Aorta (tissue), 5 donors: ENCODE measurements around the gene NAIF1. TPM values are rescaled to one million over a fixed set of nuclear protein-coding genes. Genes with fewer than 3 reads are reported as not detected.

Experiments
- ATAC-seq: fragments of 200-7000 bp; cut with Tn5 transposase; one replicate; pipeline ENCODE4 v1.9.1; 2022; ENCODE audit warnings: moderate library complexity; ENCODE audit not compliant: low FRiP score
- DNase-seq, 2 donors: peaks; one replicate each; pipeline ENCODE4 v3.0.0-alpha.2; 2020
- H3K27ac ChIP-seq, 2 donors: one replicate each; pipeline ENCODE4 v1.5.1; 2013; ENCODE audit warnings: low read length in 2 of 2, mild to moderate bottlenecking in 2 of 2, moderate library complexity in 2 of 2, control low read depth in 1 of 2, inconsistent platforms in 1 of 2, low read depth in 1 of 2
- H3K27me3 ChIP-seq, 2 donors: one replicate each; pipeline ENCODE4 v1.6.1; 2013; ENCODE audit warnings: control low read depth in 1 of 2, low read length in 1 of 2, mild to moderate bottlenecking in 1 of 2, moderate library complexity in 1 of 2; ENCODE audit not compliant: insufficient read depth in 2 of 2, control insufficient read depth in 1 of 2
- H3K36me3 ChIP-seq, 2 donors: one replicate each; pipeline ENCODE4 v1.6.1; 2013; ENCODE audit warnings: control low read depth in 1 of 2, low read length in 1 of 2, mild to moderate bottlenecking in 1 of 2; ENCODE audit not compliant: insufficient read depth in 2 of 2, control insufficient read depth in 1 of 2
- H3K4me1 ChIP-seq, 2 donors: one replicate each; pipeline ENCODE4 v1.6.1; 2013; ENCODE audit warnings: low read length in 2 of 2, control low read depth in 1 of 2, mild to moderate bottlenecking in 1 of 2, moderate library complexity in 1 of 2; ENCODE audit not compliant: insufficient read depth in 2 of 2, control insufficient read depth in 1 of 2
- H3K4me3 ChIP-seq, 2 donors: one replicate each; pipeline ENCODE4 v1.5.1; 2013; ENCODE audit warnings: low read length in 2 of 2, control low read depth in 1 of 2, mild to moderate bottlenecking in 1 of 2
- H3K9me3 ChIP-seq: one replicate; pipeline ENCODE4 v1.6.1; 2013; ENCODE audit warnings: mild to moderate bottlenecking, low read length; ENCODE audit not compliant: control insufficient read depth
- WGBS, 2 donors: extraction: QIAGEN DNeasy Blood & Tissue Kit; methylation state at CpG; one replicate each; pipeline ENCODE4 v1.1.7; 2013; 5-methylcytosine and 5-hydroxymethylcytosine counted together
- intact Hi-C, 2 donors: fragments of 100-400 bp; cut with DNase I; formaldehyde crosslinking; loops; one replicate each; pipeline versions ENCODE4 v1.14.2 to v1.15.0; 2022
- polyA plus RNA-seq, 2 donors: library from polyadenylated mRNA; stranded (reverse); fragments of 200-250 nt; gene quantifications; one replicate each; pipeline ENCODE4 v1.2.3, GENCODE V29; 2013
- total RNA-seq, 2 donors: library from RNA; stranded (reverse); fragmentation: NEBNext Ultra II Directional; extraction: Animal tissue kit (Norgen Biotek cat#: 25700); gene quantifications; one replicate each; pipeline ENCODE4 v1.2.1, GENCODE V29; 2021
- donor health status: healthy with polysubstance abuse.
- donor health status: Bipolar disorder and iron deficiency.
- donor health status: DM: no; HTN: no; CAD: no.
- donor health status: DM: no; HTN: no; CAD: no.
- donor health status: DM: yes; HTN: yes; CAD: no.

Gene NAIF1
- total and polyA plus RNA-seq, 4 donors = 5.4 to 10.4 (median 8.0) TPM

- ATAC-seq (no peak), DNase-seq (no peak)
- no peak overlapping the region for H3K27ac ChIP-seq
- H3K27me3 ChIP-seq = no peaks in the 10 kb centered on the region
- WGBS, 2 donors = 91 to 93% methylated on average over 4 of the region's 4 CpGs
- no peaks in the 10 kb centered on the region for H3K36me3 ChIP-seq
- H3K9me3 ChIP-seq = no peaks in the 10 kb centered on the region
- intact Hi-C loops = no loop called here
- no peaks in the 10 kb centered on the region for H3K4me1 ChIP-seq
- H3K4me3 ChIP-seq = no peak overlapping the region
Measured at GRCh38 chr9:128020692-128021091, 46.4 kb downstream of the NAIF1 start.

- Histone ChIP-seq H3K27me3 (no peaks in the 10 kb centered on the region), H3K9me3 (no peaks in the 10 kb centered on the region), H3K36me3 (no peaks in the 10 kb centered on the region), H3K4me1 (no peaks in the 10 kb centered on the region), H3K4me3 (no peak overlapping the region), H3K27ac (no peak overlapping the region)
- WGBS, 2 donors = 66 to 75% methylated on average over 5 of the region's 5 CpGs
- intact Hi-C loops = no loop called here
- ATAC-seq (no peak), DNase-seq (no peak)
Measured at GRCh38 chr9:128015696-128016095, 51.4 kb downstream of the NAIF1 start.

Other genes starting within 250 kb of the NAIF1 start
- 100 to 1,000 TPM; 339 to 538 TPM for gene ENG, start 212.7 kb downstream of the NAIF1 start, total RNA-seq
- gene ENG, start 212.7 kb downstream of the NAIF1 start, polyA plus RNA-seq = 100 to 1,000 TPM in 1 of 2 donors, 10 to 100 TPM in 1; 46.1 to 191 TPM
- 10 to 100 TPM; 92.4 to 99.5 TPM for gene AK1, start 189.6 kb downstream of the NAIF1 start, total RNA-seq
- gene AK1, start 189.6 kb downstream of the NAIF1 start, polyA plus RNA-seq = 100 to 1,000 TPM; 111 to 168 TPM
- gene ST6GALNAC6, start 167.7 kb downstream of the NAIF1 start, total RNA-seq = 100 to 1,000 TPM; 103 to 125 TPM
- gene ST6GALNAC6, start 167.7 kb downstream of the NAIF1 start, polyA plus RNA-seq = 100 to 1,000 TPM; 125 to 176 TPM
- 10 to 100 TPM; 34.9 to 46.5 TPM for gene ST6GALNAC4, start 150.3 kb downstream of the NAIF1 start, total RNA-seq
- gene ST6GALNAC4, start 150.3 kb downstream of the NAIF1 start, polyA plus RNA-seq = 10 to 100 TPM; 17.7 to 25.5 TPM
- gene PIP5KL1, start 136.5 kb downstream of the NAIF1 start, total RNA-seq = 1 to 10 TPM; 3.0 TPM
- gene PIP5KL1, start 136.5 kb downstream of the NAIF1 start, polyA plus RNA-seq = 1 to 10 TPM; 1.4 to 4.5 TPM
- 10 to 100 TPM; 20.0 to 26.3 TPM for gene DPM2, start 129.5 kb downstream of the NAIF1 start, total RNA-seq
- 10 to 100 TPM; 18.2 to 22.7 TPM for gene DPM2, start 129.5 kb downstream of the NAIF1 start, polyA plus RNA-seq
- 10 to 100 TPM; 41.4 to 63.1 TPM for gene EEIG1, start 86.3 kb downstream of the NAIF1 start, total RNA-seq
- 10 to 100 TPM in 1 of 2 donors, 1 to 10 TPM in 1; 7.9 to 22.0 TPM for gene EEIG1, start 86.3 kb downstream of the NAIF1 start, polyA plus RNA-seq
- gene SLC25A25, start 912 bp upstream of the NAIF1 start, total RNA-seq = 10 to 100 TPM; 16.3 to 40.9 TPM
- gene SLC25A25, start 912 bp upstream of the NAIF1 start, polyA plus RNA-seq = 10 to 100 TPM in 1 of 2 donors, 1 to 10 TPM in 1; 9.8 to 14.3 TPM
- 10 to 100 TPM; 37.1 to 38.5 TPM for gene PTGES2, start 60.4 kb upstream of the NAIF1 start, total RNA-seq
- gene PTGES2, start 60.4 kb upstream of the NAIF1 start, polyA plus RNA-seq = 10 to 100 TPM; 29.9 to 56.2 TPM
- gene LCN2, start 82.1 kb upstream of the NAIF1 start, total RNA-seq = 1 to 10 TPM in 1 of 2 donors, under 1 TPM in 1; 0.84 to 1.1 TPM
- gene LCN2, start 82.1 kb upstream of the NAIF1 start, polyA plus RNA-seq = 1 to 10 TPM in 1 of 2 donors, under 1 TPM in 1; 0.90 to 5.6 TPM
- gene BBLN, start 92.9 kb upstream of the NAIF1 start, total RNA-seq = 10 to 100 TPM; 46.7 to 54.3 TPM
- 100 to 1,000 TPM; 164 to 278 TPM for gene BBLN, start 92.9 kb upstream of the NAIF1 start, polyA plus RNA-seq
- 100 to 1,000 TPM in 1 of 2 donors, 10 to 100 TPM in 1; 82.3 to 117 TPM for gene CIZ1, start 124.3 kb upstream of the NAIF1 start, total RNA-seq
- 10 to 100 TPM; 38.4 to 67.2 TPM for gene CIZ1, start 124.3 kb upstream of the NAIF1 start, polyA plus RNA-seq
- 100 to 1,000 TPM in 1 of 2 donors, 1 to 10 TPM in 1; 9.3 to 114 TPM for gene DNM1, start 136.1 kb upstream of the NAIF1 start, total RNA-seq
- gene DNM1, start 136.1 kb upstream of the NAIF1 start, polyA plus RNA-seq = 1 to 10 TPM in 1 of 2 donors, under 1 TPM in 1; 0.43 to 2.1 TPM
- 100 to 1,000 TPM; 163 to 172 TPM for gene GOLGA2, start 208.7 kb upstream of the NAIF1 start, total RNA-seq
- 100 to 1,000 TPM in 1 of 2 donors, 10 to 100 TPM in 1; 84.9 to 118 TPM for gene GOLGA2, start 208.7 kb upstream of the NAIF1 start, polyA plus RNA-seq
- 10 to 100 TPM; 12.2 to 22.1 TPM for gene SWI5, start 209.0 kb upstream of the NAIF1 start, total RNA-seq
- 10 to 100 TPM; 22.7 to 30.8 TPM for gene SWI5, start 209.0 kb upstream of the NAIF1 start, polyA plus RNA-seq